GM10266 (cell line): ENCODE measurements around the gene TMEM179.

ENCODE experiments used
- DNase-seq: peaks from one replicate; pipeline ENCODE4 v3.0.0; 2012; ENCODE audit errors: extremely low spot score
- CTCF ChIP-seq: IDR thresholded peaks from 2 replicates; pipeline ENCODE4 v1.5.1; 2012; ENCODE audit warnings: mild to moderate bottlenecking, low read depth; ENCODE audit not compliant: control insufficient read depth, insufficient read depth; ENCODE audit errors: missing control alignments

Gene TMEM179

GRCh38 chr14:104548802-104549535 is 55.6 kb downstream of the TMEM179 start:
- TF ChIP-seq CTCF, result no peak
- no peak for DNase-seq

- peak; percentile 20 for DNase-seq
- TF ChIP-seq CTCF, result no peak
Measured at GRCh38 chr14:104547998-104548700, 56.4 kb downstream of the TMEM179 start.

GRCh38 chr14:104547310-104547997 is 57.1 kb downstream of the TMEM179 start:
- DNase-seq, result no peak
- TF ChIP-seq CTCF, result no peak

GRCh38 chr14:104546591-104547309 is 57.8 kb downstream of the TMEM179 start:
- TF ChIP-seq CTCF, result no peak

GRCh38 chr14:104545942-104546501 is 58.5 kb downstream of the TMEM179 start:
- peak; percentile 3 for DNase-seq
- TF ChIP-seq CTCF, result no peak

More at GRCh38 chr14:104546591-104547309, 57.8 kb downstream of the TMEM179 start:
- peak; percentile 4 for DNase-seq

GRCh38 chr14:104545151-104545941 is 59.2 kb downstream of the TMEM179 start:
- no peak for TF ChIP-seq CTCF
- peak; percentile 6 for DNase-seq
